Measurements from ENCODE around the gene UBLCP1. TPM values are rescaled to one million over a fixed set of nuclear protein-coding genes. Genes with fewer than 3 reads are reported as not detected.

UBLCP1 gene
- total RNA-seq, 6 donors from 2014 or later = 8.4 to 36.1 (median 24.6) TPM

DNA sequence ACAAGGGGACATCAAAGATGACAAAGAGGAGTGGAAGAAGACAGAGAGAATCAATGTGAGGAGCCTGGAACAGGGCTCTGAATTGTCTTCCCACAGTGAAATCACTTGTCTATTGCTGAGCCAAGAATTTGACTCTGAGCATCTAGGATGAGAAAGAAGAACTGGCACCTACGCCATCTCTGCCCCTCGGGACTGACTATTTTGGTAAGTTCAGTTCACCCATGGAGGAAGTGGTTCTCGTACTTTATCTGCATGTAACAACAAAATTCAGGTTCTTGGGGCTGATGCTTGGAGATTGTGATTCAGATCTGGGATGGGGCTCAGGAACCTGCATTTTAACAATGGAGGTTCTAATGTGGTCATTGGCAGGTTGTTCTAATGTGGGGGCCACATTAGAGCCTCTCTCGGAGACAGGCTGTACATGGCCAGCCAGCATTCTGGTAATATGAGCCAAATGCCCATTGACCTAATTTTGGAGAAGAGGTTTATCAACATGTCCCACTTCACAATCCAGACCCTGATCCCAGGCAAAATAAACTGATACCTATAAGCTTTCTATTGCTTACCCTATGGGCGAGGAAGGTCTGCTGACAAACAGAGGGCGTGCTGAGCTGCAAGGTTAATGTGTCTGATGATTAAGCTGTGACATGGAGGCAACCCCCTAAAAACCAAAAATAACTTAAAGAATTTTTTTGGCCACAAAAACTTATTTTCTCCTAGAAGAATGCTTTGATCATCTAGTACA is 69.9 kb downstream of the UBLCP1 start:
- 68 to 76% methylated on average over 6 of the region's 6 CpGs for WGBS, 2 donors
- H3K9me3 ChIP-seq = no peaks in the 10 kb centered on the region
- H3K27ac ChIP-seq = no peak overlapping the region
- H3K27me3 ChIP-seq = no peaks in the 10 kb centered on the region
- ATAC-seq (ENCODE audit: low FRiP score in 2 of 2) (no peak), DNase-seq (no peak)
- TF ChIP-seq, protein P1, sequence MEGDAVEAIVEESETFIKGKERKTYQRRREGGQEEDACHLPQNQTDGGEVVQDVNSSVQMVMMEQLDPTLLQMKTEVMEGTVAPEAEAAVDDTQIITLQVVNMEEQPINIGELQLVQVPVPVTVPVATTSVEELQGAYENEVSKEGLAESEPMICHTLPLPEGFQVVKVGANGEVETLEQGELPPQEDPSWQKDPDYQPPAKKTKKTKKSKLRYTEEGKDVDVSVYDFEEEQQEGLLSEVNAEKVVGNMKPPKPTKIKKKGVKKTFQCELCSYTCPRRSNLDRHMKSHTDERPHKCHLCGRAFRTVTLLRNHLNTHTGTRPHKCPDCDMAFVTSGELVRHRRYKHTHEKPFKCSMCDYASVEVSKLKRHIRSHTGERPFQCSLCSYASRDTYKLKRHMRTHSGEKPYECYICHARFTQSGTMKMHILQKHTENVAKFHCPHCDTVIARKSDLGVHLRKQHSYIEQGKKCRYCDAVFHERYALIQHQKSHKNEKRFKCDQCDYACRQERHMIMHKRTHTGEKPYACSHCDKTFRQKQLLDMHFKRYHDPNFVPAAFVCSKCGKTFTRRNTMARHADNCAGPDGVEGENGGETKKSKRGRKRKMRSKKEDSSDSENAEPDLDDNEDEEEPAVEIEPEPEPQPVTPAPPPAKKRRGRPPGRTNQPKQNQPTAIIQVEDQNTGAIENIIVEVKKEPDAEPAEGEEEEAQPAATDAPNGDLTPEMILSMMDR (IDR thresholded peaks at IDR 0.05) = no peak
- no peak for TF ChIP-seq POLR2AphosphoS5 (IDR thresholded peaks at IDR 0.05)
- no peak for TF ChIP-seq EP300 (IDR thresholded peaks at IDR 0.05)
- TF ChIP-seq POLR2A (IDR thresholded peaks at IDR 0.05) = no peak
- H3K4me3 ChIP-seq = no peak overlapping the region
- no peaks in the 10 kb centered on the region for H3K36me3 ChIP-seq
- peaks cover 0 to 20% (median 5%) of the 10 kb centered on the region in 4 donors for H3K4me1 ChIP-seq

- no peak for ATAC-seq (ENCODE audit: low FRiP score in 2 of 2)
- TF ChIP-seq EP300 (IDR thresholded peaks at IDR 0.05) (no peak), POLR2A (IDR thresholded peaks at IDR 0.05) (no peak), POLR2AphosphoS5 (IDR thresholded peaks at IDR 0.05) (no peak)
- TF ChIP-seq, protein P1 (IDR thresholded peaks at IDR 0.05) = no peak
Observed at GRCh38 chr5:159333545-159333925, 70.4 kb downstream of the UBLCP1 start.

More at GRCh38 chr5:159333545-159333925, 70.4 kb downstream of the UBLCP1 start:
- H3K27ac ChIP-seq = no peak overlapping the region
- H3K9me3 ChIP-seq = no peaks in the 10 kb centered on the region
- no peak overlapping the region for H3K4me3 ChIP-seq
- H3K4me1 ChIP-seq = peaks cover 0 to 22% (median 5%) of the 10 kb centered on the region in 4 donors
- no peaks in the 10 kb centered on the region for H3K36me3 ChIP-seq
- DNase-seq = no peak
- no peaks in the 10 kb centered on the region for H3K27me3 ChIP-seq
- 85 to 92% methylated on average over 1 of the region's 1 CpG for WGBS, 2 donors

Small RNAs within 50 kb of the gene (small RNA-seq; reads per million reads assigned to genes)
- gene RF00263 (0 reads per million in 4 donors), gene RNU4ATAC2P (0 reads per million in 4 donors)

Other genes with a start within 250 kb of the UBLCP1 start
- 10 to 100 TPM in 1 of 6 donors, 1 to 10 TPM in 5; 3.2 to 13.6 (median 5.3) TPM for gene EBF1, start 163.4 kb upstream of the UBLCP1 start, total RNA-seq
- gene RNF145, start 53.7 kb upstream of the UBLCP1 start, total RNA-seq = 100 to 1,000 TPM; 130 to 376 (median 232) TPM
- not detected for gene IL12B, start 67.2 kb downstream of the UBLCP1 start, total RNA-seq